GM12873 (cell line): ENCODE measurements around the gene BMI1.

ENCODE experiments used
- CTCF ChIP-seq: IDR thresholded peaks from 2 replicates; pipeline ENCODE4 v1.5.1; 2012; ENCODE audit warnings: low read depth, mild to moderate bottlenecking, moderate library complexity, low read length, control low read depth; ENCODE audit not compliant: insufficient read depth; ENCODE audit errors: missing control alignments

The BMI1 gene

GRCh38 chr10:22370320-22370719, 49.4 kb downstream of the BMI1 start:
- no peak for TF ChIP-seq CTCF

- TF ChIP-seq CTCF = no peak
Observed at GRCh38 chr10:22372298-22372697, 51.4 kb downstream of the BMI1 start.

GRCh38 chr10:22372917-22373316, 52.0 kb downstream of the BMI1 start:
- no peak for TF ChIP-seq CTCF

GRCh38 chr10:22374489-22375126, 53.7 kb downstream of the BMI1 start:
- no peak for TF ChIP-seq CTCF

- no peak for TF ChIP-seq CTCF
Observed at GRCh38 chr10:22379059-22379458, 58.2 kb downstream of the BMI1 start.
